Measurements from ENCODE around the gene BST1. TPM values are rescaled to one million over a fixed set of nuclear protein-coding genes. Genes with fewer than 3 reads are reported as not detected.

Gene BST1
- total RNA-seq, 1 experiment from 2014 or later: not detected

- no peak overlapping the region for H4K91ac ChIP-seq (ENCODE audit: insufficient read length, low read depth, low read length)
- no peak overlapping the region for H3K18ac ChIP-seq (ENCODE audit: insufficient read length, low read depth, low read length)
- H2AK5ac ChIP-seq (ENCODE audit: insufficient read length, low read length): no peak overlapping the region
- H3K56ac ChIP-seq (ENCODE audit: insufficient read length, low read depth, low read length): no peak overlapping the region
- no peaks in the 10 kb centered on the region for H3K79me1 ChIP-seq (ENCODE audit: insufficient read depth, low read depth, low read length, poor library complexity, severe bottlenecking)
- no peak overlapping the region for H3T11ph ChIP-seq (ENCODE audit: low read length)
- no CpG with 5 or more reads among the region's 1 CpG for WGBS (ENCODE audit: extremely low coverage, insufficient read length, low lambda C conversion rate)
- no peak for DNase-seq
- H3K4ac ChIP-seq (ENCODE audit: low read depth, low read length): no peak overlapping the region
- no peaks in the 10 kb centered on the region for H3K23me2 ChIP-seq (ENCODE audit: insufficient read length, low read depth, low read length, poor library complexity, severe bottlenecking)
- H2BK5ac ChIP-seq (ENCODE audit: insufficient read length, low read length): no peak overlapping the region
- no peak overlapping the region for H2AFZ ChIP-seq (ENCODE audit: low read length)
- peaks cover 1% of the 10 kb centered on the region; the same call in 1 of the 2 replicates for H3K27me3 Mint-ChIP-seq (ENCODE audit: low read depth)
- no peak overlapping the region for H2BK20ac ChIP-seq (ENCODE audit: low read depth, low read length, poor library complexity, severe bottlenecking)
- no peak overlapping the region for H3K14ac ChIP-seq (ENCODE audit: insufficient read depth, low read length)
- H4K8ac ChIP-seq (replicated peaks; ENCODE audit: insufficient read length, low read depth, low read length): no peak overlapping the region
- no peaks in the 10 kb centered on the region for H3K9me3 ChIP-seq (ENCODE audit: control insufficient read depth, low read depth, low read length)
- H3K79me2 ChIP-seq (ENCODE audit: insufficient read depth, low read length): no peaks in the 10 kb centered on the region
- H3K36me3 Mint-ChIP-seq (ENCODE audit: insufficient read depth in 1 of 3, low read depth in 3 of 3): 0 out of 7 replicates have a peak, but pooled peaks cover 0 to 6% (median 0%) of the 10 kb centered on the region in 3 experiments
- H3K4me1 ChIP-seq (ENCODE audit: insufficient read depth, low read length): no peaks in the 10 kb centered on the region
- no peak overlapping the region for H2BK15ac ChIP-seq (ENCODE audit: low read depth, low read length)
- no peak overlapping the region for H3K9ac ChIP-seq (ENCODE audit: extremely low read depth, insufficient read length, low read length)
- no peak overlapping the region for H4K5ac ChIP-seq (ENCODE audit: insufficient read length, low read depth, low read length)
- H3K4me2 ChIP-seq (ENCODE audit: insufficient read depth, insufficient read length, low read length): no peak overlapping the region
- no peak for TF ChIP-seq CTCF (conservative IDR thresholded peaks at IDR 0.05)
- H2BK120ac ChIP-seq (ENCODE audit: low read depth, low read length, poor library complexity, severe bottlenecking): no peak overlapping the region
- H4K20me1 ChIP-seq (ENCODE audit: control insufficient read depth, insufficient read depth, insufficient read length): no peaks in the 10 kb centered on the region
- no peak overlapping the region for H3K27ac Mint-ChIP-seq
- no peak overlapping the region for H3K23ac ChIP-seq (ENCODE audit: insufficient read length, low read depth, low read length)
- H3K4me1 Mint-ChIP-seq: peaks cover 0 to 3% of the 10 kb centered on the region in 2 experiments; a peak in 1 of 4 replicates
- no peak overlapping the region for H3K4me3 Mint-ChIP-seq
- H3K27me3 ChIP-seq (ENCODE audit: insufficient read depth, low read length): no peaks in the 10 kb centered on the region; the same call in 1 of the 2 replicates
- peaks cover 0 to 5% of the 10 kb centered on the region in 2 experiments; a peak in 3 of 5 replicates for H3K9me3 Mint-ChIP-seq
- H3K27ac ChIP-seq (ENCODE audit: insufficient read length, low read depth, low read length): no peak overlapping the region
- no peak overlapping the region for H2BK12ac ChIP-seq (ENCODE audit: insufficient read length, low read depth, low read length)
Observed at GRCh38 chr4:15738877-15739276, 36.0 kb downstream of the BST1 start.
